UCSD-AML1 (cell line): ENCODE data around the gene TTC22.

ENCODE experiments used
- DNase-seq: peaks from one replicate; lab custom pipeline; 2025; ENCODE audit not compliant: unreplicated experiment; lab: John Stamatoyannopoulos, UW

Gene TTC22

DNA sequence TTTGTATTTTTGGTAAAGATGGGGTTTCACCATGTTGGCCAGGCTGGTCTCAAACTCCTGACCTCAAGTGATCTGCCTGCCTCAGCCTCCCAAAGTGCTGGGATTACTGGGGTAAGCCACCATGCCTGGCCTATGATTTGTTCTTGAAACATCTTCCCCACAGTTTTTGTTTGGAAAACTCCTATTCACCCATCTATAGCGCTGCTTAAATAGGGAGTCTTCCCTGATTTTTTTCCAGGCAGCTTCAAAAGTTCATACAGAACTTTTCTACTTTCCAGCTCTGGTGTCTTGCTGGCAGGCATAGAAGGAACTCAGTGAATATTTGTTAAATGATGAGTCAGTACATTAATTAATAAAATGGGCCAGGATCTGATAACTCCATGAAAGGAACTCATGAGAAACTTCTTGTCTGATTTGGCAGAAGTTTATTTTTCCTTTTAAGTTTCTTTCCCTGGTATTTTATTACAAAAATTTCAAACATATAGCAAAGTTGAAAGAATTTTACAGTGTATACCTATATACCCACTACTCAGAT, 33.0 kb upstream of the TTC22 start:
- no peak for DNase-seq

DNA sequence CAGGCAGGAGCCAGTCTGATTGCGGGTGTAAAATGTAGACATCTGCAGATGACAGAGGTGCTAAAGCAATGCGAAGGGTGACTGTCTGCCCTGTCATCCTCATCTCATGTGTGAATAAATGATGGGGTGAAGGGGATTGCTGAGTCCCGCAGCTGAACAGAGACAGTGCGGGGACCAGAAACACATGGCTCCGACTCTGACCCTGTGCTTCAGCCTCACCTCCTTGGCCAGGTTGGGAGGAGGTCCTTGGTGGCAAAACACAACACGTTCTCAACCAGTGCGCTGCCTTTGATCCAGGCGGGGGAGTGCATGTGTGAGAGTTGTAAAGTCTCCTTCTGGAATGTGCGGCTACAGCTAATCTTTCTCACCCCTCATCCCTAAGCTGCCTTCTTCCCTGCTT, 32.0 kb upstream of the TTC22 start:
- no peak for DNase-seq

DNA sequence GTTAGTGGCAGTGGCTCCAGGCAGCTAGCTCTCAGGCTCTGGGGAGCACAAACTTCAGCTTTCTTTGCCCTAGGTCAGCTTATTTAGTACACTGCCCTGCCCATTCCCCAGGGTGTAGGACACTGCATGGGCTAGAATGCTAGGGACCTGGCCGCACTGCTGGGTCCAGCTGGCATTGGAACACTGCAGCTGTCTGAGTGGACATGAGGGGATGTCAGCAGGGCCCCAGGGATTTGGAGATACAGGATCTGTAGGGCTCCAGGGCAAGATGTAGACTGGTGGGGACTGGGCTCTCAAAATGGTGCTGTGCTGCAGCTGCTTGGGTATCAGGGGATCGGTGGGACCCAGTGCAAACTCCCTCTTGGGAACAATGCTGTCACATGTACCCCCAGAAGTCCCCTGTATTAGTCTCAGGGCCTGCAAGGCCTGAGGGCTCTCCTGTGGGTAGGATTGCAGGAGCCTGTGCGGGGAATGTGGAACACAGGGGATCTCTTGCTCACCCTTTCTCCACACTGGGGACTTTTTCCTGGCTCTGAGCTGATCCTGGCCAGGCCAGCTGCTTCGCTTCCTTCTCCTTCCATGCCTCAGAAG, 25.2 kb upstream of the TTC22 start:
- DNase-seq: no peak

DNA sequence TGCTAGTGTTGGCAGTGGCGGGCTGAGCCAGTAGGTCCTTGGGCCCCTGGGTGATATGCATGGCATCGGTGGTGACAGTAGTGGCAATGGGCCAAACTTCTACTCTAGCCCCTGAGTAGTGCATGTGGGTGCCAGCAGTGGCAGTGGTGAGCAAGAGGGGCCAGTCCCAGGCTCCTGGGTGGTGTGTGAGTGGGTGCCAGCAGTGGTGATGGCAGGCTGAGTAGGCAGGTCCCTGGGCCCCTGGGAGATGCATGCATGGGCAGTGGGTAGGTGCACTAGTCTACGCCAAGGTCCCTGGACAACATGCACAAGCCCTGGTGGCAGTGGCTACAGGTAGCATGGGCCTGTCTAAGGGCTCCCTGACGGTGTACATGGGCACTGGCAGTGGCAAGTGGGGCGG, 24.6 kb upstream of the TTC22 start:
- DNase-seq: no peak

DNA sequence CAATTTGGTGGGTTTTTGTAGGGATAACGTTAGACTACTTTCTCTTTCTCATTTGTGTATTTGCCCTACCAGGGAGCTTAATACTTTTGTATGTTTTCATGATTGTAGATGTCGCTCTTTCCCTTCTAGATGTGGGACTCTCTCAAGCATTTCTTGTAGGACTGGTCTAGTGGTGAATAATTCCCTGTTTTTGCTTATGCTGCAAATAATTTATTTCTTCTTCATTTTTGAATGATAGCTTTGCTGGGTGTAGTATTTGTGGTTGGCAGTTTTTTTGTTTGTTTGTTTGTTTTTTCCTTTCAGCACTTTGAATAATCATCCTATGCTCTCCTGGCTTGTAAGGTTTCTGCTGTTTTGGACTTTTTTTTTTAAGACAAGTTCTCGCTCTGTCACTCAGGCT, 22.5 kb upstream of the TTC22 start:
- no peak for DNase-seq

DNA sequence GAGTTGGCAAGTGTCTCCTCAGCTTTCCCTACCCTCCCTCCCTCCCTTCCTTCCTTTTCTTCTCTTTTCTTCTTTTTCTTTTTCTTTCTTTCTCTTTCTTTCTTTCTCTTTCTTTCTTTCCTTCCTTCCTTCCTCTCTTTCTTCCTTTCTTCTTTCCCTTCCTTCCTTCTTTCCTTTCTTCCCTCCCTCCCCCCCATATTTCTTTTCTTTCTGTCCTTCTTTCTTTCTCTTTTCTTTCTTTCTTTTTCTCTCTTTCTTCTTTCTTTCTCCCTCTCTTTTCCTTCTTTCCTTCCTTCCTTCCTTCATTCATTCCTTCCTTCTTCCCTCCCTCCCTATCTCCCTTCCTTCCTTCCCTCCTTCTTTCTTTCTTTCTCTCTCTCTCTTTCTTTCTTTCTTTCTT, 18.6 kb upstream of the TTC22 start:
- DNase-seq: no peak

DNA sequence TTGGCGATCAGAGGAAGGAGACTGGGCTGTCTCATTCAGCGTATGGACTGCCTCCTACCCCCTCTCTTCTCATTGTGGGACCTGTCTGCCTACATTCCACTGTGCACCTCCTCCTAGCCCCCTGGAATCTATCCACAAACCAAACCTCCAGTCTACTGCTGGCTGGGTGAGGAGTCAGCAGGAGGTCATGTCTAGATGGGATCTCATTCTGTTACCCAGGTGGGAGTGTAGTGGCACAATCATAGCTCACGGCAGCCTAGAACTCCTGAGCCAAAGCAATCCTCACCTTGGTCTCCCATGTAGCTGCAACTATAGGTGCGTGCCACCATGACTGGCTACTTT, 18.0 kb upstream of the TTC22 start:
- no peak for DNase-seq

DNA sequence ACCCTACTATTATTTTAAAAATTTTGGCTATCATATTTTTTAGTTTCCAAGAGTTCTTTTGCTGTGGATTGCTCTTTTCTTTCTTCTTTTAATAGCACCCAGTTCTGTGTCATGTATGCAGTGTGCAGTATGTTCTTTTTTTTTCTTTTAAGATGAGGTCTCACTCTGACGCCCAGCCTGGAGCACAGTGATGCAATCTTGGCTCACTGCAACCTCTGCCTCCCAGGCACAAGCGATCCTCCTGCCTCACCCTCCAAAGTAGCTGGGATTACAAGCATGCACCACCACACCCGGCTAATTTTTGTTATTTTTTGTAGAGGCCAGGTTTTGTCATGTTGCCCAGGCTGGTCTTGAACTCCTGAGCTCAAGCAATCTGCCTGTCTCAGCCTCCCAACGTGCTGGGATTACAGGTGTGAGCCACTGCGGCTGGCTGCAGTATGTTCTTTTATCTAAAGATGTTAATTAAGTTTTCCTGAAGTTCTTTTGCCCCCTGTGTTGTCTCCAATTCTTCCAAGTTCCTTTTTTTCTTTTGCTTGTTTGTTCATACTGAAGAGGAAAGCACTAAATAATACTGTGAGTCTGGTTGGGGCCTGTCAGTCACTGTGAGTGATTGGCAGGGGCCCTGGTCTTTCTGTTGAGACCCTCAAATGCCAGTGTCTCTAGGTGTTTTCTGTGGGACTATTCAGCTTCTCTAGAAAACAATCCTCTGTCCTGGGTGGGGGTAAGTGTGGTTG, 17.5 kb upstream of the TTC22 start:
- no peak for DNase-seq

DNA sequence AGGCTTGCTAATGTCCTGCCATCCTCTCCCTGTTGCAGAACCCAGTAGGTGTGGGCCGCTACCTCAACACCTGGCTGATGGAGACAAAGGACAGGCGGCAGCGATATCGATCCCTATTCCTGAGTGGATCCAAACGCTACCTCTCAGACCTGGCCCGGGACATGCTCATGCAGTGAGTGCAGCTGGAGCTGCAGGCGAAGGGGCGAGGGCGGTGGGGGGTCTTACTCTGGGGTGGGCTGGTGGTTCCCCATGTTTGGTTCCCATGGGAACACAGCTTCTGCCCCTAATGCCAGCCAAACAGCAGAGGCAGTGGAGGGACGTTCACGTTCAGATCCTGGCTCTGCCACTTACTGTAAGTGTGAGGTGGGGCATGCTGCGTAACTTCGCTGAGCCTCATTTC, 15.8 kb upstream of the TTC22 start:
- no peak for DNase-seq

DNA sequence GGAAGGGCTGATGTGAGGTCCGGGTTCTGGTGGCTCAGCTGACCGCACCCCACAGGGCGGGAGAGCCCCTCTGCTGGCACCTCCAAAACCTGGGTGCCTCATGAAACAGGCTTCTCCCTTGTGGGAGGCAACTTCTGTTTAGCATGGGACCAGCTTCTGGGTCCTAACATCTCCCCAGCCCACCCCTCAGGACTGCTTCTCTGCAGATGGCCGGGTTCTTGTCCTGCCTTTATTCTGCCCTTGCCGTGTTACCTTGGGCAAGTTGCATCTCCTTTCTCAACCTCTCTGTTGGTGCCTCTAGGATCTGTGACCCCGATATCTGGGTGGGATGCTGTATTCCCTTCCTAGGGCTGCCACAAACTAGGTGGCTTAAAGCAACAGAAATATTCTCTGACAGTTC, 15.0 kb upstream of the TTC22 start:
- no peak for DNase-seq

DNA sequence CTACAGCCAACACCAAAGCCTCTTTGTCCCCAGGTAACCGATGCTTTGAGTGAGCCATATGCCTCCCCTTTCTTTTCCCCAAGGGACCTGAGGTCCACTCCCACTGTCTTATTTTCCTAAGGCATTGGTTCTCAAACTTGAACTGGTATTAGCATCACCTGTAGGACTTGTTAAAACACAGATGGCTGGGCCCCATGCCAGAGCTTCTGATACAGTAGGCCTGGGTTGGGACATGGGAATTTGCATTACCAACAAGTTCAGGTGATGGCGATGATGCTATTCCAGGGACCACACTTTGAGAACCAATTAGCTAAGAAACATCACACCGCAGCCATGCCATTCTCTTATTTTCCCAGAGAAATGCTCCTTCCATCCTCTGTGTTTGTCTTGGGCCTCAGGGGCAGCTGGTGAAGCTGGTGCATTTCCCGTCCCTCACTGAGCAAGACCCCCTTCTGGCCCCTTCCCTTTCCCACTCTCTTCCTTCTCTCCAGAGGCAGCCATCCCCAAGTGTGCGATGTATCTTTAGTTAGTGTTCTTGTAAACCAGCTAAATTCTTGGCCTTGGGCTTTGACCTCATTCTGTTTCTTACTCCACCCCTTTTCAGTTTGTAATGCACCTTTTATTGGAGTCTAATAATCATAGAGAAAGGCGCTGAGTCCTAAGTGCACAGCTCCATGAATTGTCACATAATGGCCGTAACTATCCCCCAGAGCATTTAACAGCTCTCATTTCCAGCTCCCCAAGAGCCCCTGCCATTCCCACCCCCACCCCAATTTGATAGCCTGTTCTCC, 14.2 kb upstream of the TTC22 start:
- DNase-seq: no peak

DNA sequence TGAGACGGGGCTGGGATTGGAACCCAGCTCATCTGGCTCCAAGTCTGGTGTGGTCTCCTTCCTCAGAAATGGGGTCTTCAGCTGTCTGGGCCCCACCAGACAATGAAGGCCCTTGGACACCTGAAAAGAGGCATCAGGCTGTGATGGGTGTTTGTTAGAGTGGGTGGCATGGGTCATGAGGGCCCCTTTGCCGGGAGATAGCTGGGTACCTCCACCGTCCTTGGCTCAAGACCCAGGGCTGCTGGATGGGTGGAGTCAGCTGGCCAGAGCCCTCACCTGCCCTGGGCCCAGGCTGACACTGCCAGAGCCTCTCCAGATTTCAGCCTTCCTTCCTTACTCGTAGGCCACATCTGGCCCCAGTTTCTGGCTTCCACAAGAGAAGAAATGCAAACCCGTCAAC, 13.4 kb upstream of the TTC22 start:
- no peak for DNase-seq

DNA sequence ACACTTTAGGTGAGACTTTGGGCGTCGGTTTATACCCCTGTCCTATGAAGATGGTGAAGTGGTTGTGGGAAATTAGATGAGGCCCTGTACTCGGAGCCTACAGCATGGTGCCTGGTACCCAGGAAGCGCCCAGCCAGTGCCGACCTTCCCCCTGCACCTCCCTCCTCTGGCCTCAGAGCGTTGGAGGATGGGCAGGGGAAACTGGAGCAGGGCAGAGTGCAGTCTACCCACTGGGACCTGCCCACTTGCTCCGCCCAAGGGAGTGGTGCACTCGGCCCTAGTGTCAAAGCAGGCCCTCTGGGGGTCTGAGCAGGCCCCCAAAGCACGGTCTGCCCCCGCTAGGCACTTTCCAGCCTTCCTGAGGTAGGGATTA, 13.0 kb upstream of the TTC22 start:
- no peak for DNase-seq

DNA sequence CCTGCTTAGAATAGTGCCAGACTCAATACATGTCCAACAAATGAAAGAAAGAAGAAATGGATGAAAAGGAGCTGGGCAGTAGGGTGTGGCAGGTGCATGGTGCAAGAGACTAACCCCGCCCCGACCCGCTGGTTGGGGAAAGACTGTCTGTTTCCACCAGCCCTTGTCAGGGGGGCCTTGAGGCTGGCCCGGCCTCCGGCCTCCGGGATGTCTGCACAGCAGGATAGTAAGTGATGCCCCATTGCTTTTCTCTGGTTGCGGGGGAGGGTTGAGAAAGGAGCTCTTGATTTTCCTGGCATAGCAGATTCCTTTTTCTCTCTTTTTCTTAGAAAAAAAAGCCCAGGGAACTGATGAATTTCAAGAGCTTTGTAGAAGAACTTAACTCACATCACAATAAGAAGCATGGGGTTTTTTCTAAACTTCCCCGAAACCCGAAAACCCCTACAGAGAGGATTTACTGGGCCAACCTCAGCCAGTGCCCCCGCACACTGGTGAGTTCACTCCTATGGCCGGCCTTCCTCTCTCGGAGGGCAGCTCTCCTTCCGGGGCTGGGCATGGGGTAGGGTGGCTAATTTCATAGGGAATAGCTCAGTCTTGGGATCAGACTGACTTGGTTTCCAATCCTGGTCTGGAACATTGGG, 12.5 kb upstream of the TTC22 start:
- no peak for DNase-seq

DNA sequence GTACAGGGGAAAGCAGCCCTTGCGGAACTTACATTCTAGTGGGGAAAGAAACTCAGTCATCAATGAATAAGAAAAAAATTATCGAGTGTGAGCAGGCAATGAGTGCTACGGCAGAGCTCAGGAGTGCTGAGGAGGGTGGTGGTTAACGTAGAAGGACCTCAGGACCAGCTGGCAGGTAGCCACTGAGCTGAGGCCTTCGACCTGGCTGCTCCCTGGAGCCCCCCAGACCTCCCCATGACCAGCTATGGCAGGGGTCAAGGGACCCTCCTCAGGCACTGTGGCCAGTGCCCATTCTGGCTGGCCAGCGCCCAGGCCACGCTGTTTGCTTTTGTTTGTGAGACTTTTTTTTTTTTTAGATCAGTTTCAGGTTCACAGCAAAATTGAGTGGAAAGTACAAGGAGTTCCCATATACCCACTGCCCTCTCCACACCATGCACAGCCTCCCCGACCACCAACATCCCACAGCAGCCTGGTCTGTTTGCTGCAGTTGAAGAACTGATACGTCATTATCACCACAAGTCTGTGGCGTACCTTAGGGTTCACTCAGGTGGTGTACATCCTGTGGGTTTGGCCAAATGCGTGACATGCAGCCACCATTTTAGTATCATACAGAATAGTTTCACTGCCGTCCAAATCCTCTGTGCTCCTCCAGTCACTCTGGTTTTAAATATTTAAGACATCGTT, 11.8 kb upstream of the TTC22 start:
- no peak for DNase-seq

DNA sequence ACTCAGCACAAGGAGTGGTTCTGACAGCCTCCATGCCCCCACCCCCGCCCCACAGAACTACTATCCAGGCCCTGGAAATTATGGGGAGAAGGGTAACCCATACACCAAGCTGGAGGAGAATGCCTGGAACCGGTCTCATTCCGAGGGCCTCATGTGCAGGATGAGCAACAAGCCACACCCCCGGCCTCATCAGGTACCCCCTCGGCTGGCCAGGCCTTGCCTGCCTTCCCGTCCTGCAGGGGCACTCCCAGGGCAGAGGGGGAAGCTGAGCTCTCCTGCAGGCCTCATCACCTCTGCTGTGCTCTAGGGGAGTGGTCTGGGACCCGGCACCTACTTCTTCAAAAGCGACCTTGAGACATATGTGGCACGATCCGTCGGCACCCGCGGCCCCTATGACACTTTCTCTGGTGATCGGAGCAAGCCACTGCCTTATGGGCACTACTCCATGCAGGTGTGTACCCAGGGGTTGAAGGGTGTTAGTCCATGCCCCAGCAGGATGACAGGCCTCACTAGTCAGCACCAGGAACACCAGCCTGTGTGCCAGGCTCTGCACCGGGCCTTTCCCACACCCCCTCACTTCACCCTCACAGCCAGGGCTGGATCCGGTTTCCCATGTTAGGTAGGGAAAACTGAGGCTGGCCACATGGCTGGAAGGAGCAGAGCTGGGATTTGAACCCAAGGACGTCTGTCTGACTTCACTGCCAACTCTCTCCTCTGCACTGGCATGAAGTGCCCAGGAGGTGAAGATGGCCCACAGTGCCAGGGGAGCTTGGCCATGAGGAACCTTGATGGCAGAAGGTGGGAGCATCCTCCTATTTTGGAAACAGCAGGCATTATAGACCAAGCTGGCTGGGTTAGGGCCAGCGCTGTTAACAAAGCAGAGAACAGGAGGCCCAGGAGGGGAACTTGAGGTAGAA, 10.9 kb upstream of the TTC22 start:
- DNase-seq: no peak

DNA sequence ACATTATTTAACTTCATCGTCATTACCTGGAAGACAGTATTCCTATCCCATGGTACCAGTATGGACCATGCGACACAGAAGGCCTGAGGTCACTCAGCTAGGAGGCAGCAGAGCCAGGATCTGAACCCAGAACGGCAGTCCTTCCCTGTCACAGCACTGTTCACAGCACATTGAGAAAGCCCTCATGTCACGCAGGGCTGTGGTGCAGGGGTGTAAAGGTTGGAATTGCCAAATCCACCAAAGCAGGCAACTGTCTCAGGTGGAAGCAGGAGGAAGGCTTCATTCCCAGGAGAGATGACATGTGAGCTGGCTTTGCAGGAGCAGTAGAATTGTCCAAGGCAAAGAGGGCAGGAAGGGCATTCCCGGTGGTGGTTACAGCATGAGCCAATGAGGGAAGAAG, 9.9 kb upstream of the TTC22 start:
- DNase-seq: no peak

DNA sequence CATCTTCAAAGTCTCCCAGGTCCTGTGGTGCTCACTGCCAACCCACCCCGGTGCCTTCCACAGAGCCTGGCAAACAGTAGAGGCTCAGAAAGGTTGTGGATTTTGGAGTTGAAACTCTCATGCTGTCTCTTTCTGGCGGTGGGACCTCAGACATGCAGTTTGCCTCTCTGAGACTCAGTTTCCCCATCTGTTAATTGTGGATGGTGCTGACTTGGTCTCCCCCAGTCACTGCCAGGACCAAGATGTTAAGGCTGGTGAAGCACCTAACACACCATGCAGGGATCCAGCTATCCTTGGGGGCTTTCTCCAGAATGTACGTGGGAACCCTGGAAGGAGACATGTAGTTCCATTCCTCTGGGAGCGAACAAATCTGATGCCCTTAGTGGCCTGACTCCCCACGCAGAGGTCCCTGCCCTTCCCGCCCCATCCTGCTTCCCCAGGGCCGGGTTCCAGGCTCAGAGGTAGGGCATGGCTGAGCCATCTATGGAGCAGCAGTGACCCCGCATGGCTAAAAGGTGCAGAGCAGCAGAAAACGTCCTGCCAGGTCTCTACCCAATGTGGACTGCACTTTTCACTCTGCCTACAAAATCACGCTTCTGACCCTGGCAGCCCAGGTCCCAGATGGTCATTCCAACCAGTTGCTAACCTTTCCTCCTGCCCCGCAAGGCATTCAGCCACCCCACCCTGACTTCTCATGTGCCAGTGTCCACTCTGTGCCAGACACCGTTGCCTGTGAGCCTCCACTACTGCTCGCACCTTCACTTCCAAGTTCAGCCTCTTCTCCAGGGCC, 9.2 kb upstream of the TTC22 start:
- DNase-seq: peak; percentile 73

DNA sequence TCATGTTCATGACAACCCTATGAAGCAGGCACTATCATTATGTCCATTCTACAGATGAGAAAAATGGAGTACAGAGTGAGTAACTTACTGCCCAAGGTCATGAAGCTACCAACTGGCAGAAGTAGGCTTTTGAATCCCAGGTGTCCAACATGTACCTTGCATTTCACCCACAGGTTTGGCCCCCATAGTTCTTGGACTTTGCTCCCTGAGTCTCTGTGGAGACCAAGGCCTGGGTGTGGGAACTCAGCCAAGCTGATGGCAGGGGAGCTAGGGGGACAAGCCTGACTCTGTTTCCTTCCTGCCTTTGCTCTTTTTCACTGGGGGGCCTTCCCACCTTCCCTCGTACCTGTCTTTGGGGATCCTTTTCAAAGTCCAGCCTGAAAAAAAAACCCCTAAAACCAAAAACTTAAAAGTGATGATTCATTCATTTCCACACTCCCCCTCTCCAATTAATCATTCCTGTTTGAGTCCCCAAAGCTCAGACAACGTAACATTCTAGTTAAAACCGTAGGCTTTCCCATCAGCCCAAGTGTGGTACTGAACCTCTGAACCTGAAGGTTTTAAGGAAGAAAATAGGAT, 8.5 kb upstream of the TTC22 start:
- no peak for DNase-seq
